ENCODE data around the gene CYB561.

The CYB561 gene

GRCh38 chr17:63431939-63432804 lies 13.9 kb downstream of the CYB561 start:
- DNase-seq = no peak

GRCh38 chr17:63431618-63431938 lies 14.5 kb downstream of the CYB561 start:
- no peak for DNase-seq

GRCh38 chr17:63430223-63430622 lies 15.9 kb downstream of the CYB561 start:
- DNase-seq = no peak

- no peak for DNase-seq
Observed at GRCh38 chr17:63429766-63430165, 16.3 kb downstream of the CYB561 start.

- DNase-seq = no peak
Observed at GRCh38 chr17:63426917-63427308, 19.2 kb downstream of the CYB561 start.

- no peak for DNase-seq
Observed at GRCh38 chr17:63426041-63426916, 19.8 kb downstream of the CYB561 start.

- DNase-seq = peak; percentile 65
Observed at GRCh38 chr17:63425483-63425882, 20.6 kb downstream of the CYB561 start.

- no peak for DNase-seq
Observed at GRCh38 chr17:63423963-63424362, 22.1 kb downstream of the CYB561 start.

GRCh38 chr17:63423251-63423950 lies 22.7 kb downstream of the CYB561 start:
- no peak for DNase-seq

- no peak for DNase-seq
Observed at GRCh38 chr17:63421681-63422645, 24.1 kb downstream of the CYB561 start.

GRCh38 chr17:63420868-63421680 lies 25.0 kb downstream of the CYB561 start:
- DNase-seq = no peak

GRCh38 chr17:63419949-63420867 lies 25.9 kb downstream of the CYB561 start:
- no peak for DNase-seq

- DNase-seq = no peak
Observed at GRCh38 chr17:63419398-63419797, 26.7 kb downstream of the CYB561 start.

GRCh38 chr17:63418540-63418939 lies 27.6 kb downstream of the CYB561 start:
- no peak for DNase-seq

- DNase-seq = no peak
Observed at GRCh38 chr17:63414222-63414621, 31.9 kb downstream of the CYB561 start.

GRCh38 chr17:63413128-63413527 lies 33.0 kb downstream of the CYB561 start:
- no peak for DNase-seq

- no peak for DNase-seq
Observed at GRCh38 chr17:63412234-63412633, 33.9 kb downstream of the CYB561 start.

GRCh38 chr17:63407741-63408330 lies 38.3 kb downstream of the CYB561 start:
- no peak for DNase-seq

- DNase-seq = peak; percentile 46
Observed at GRCh38 chr17:63406689-63407330, 39.3 kb downstream of the CYB561 start.
